ENCODE data around the gene ST3GAL3. TPM values are rescaled to one million over a fixed set of nuclear protein-coding genes. Genes with fewer than 3 reads are reported as not detected.
A peak's percentile ranks its signal among the peaks of the same experiment; 100 is the strongest.

Gene ST3GAL3
- total RNA-seq, 3 donors from 2014 or later, result 14.0 to 23.0 (median 19.7) TPM

DNA sequence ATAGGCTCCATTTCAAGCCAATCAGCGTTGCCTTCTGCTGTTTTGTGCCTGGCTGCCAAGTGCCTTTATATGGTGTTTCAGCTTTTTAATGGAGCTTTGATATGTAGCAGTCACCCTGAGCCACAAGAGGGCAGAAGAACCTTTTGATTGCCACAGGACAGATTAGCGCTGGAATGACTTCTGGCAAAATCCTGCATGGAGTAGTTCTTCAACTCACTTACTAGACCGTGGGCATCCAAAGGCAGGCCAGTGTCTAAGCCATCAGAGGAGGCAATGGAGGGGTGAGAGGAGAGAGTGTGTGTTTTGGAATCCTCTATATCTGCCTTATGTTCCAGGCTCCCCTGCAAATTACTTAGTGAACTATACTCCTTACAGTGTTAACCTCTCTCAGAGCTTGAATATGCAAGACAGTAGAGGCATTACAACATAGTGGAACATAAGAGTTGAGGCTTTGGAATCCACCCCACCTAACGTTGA lies 56.2 kb downstream of the ST3GAL3 start:
- no peaks in the 10 kb centered on the region for H3K4me1 ChIP-seq
- H3K27ac ChIP-seq, result no peak overlapping the region
- H3K9me3 ChIP-seq, result no peaks in the 10 kb centered on the region
- no peaks in the 10 kb centered on the region for H3K27me3 ChIP-seq
- no peaks in the 10 kb centered on the region for H3K36me3 ChIP-seq
- intact Hi-C loops (cut with DNase I; ENCODE audit: low total_unique reads), result loop anchor here (10.0 kb wide), 2 partner anchors 171 to 271 kb away; partner anchors contain the start of genes ARTN and SLC6A9
- peak; percentile 58 to 82 for DNase-seq (ENCODE audit: low spot score in 2 of 2)
- no peak overlapping the region for H3K4me3 ChIP-seq
- TF ChIP-seq, protein P1, sequence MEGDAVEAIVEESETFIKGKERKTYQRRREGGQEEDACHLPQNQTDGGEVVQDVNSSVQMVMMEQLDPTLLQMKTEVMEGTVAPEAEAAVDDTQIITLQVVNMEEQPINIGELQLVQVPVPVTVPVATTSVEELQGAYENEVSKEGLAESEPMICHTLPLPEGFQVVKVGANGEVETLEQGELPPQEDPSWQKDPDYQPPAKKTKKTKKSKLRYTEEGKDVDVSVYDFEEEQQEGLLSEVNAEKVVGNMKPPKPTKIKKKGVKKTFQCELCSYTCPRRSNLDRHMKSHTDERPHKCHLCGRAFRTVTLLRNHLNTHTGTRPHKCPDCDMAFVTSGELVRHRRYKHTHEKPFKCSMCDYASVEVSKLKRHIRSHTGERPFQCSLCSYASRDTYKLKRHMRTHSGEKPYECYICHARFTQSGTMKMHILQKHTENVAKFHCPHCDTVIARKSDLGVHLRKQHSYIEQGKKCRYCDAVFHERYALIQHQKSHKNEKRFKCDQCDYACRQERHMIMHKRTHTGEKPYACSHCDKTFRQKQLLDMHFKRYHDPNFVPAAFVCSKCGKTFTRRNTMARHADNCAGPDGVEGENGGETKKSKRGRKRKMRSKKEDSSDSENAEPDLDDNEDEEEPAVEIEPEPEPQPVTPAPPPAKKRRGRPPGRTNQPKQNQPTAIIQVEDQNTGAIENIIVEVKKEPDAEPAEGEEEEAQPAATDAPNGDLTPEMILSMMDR (IDR thresholded peaks at IDR 0.05), result peak; percentile 82 to 94 (median 88)
- TF ChIP-seq POLR2A (IDR thresholded peaks at IDR 0.05) (no peak), POLR2AphosphoS5 (IDR thresholded peaks at IDR 0.05) (peak in 2 of 3 donors; percentile 55 to 73)

DNA sequence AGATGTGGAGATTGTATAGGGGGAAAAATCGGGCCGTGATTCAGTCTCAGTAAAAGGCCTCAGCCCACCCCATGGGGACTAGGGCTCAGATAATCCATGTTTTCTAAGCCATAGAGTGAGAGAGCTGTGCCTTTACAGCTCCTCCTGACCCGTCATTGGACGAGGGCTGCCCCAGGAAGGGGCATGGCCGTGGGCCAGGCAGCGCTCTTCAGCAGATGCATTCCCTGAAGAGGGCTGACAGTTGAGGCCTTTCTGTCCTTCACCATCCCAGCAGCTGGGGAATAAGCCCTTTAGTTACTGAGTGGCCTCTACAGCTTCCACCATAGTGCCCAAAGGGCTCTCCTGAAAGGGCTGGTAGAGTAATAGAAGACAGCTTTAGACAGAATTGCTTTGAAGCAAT lies 57.2 kb downstream of the ST3GAL3 start:
- H3K4me1 ChIP-seq, result no peaks in the 10 kb centered on the region
- no peak overlapping the region for H3K27ac ChIP-seq
- H3K4me3 ChIP-seq, result no peak overlapping the region
- TF ChIP-seq, protein P1 (IDR thresholded peaks at IDR 0.05), result no peak
- no peak for TF ChIP-seq POLR2AphosphoS5 (IDR thresholded peaks at IDR 0.05)
- TF ChIP-seq POLR2A (IDR thresholded peaks at IDR 0.05), result no peak
- no peaks in the 10 kb centered on the region for H3K9me3 ChIP-seq
- no peaks in the 10 kb centered on the region for H3K27me3 ChIP-seq
- DNase-seq (ENCODE audit: low spot score in 2 of 2), result no peak
- no peaks in the 10 kb centered on the region for H3K36me3 ChIP-seq
- intact Hi-C loops (cut with DNase I; ENCODE audit: low total_unique reads), result loop anchor here (10.0 kb wide), 2 partner anchors 170 to 270 kb away; partner anchors contain the start of genes ARTN and SLC6A9

DNA sequence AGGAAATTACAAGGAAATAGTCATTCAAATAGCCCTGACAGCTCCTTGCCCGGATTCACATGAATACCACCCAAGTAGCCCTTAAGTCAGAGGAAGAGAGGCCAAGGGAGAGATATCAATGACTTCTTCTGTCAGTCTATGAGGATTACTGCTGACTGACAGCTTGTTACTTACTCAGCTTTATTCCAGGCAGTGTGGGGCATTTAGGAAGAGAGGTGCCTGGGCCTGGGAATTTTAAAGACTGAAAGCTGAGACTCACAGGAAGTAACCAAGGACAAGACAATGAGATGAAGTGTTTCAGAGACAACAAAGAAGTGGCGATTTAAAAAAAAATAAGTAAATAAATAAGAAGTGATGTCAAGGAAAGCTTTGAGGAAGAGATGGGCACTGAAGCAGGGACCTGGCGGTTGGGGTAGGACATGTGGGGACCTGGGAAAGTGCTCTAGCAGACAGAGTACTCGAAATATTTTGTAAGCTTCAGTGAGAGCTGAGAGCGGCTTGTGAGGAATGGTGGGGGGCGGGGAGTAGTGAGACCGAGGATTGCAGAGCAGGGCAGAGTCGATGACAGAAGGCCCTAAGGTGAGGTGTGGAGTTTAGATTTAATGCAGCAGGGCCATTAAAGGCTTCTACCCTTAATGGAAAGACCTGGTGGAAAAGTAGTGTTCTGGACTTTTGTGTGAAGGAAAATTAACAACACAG lies 58.9 kb downstream of the ST3GAL3 start:
- H3K4me1 ChIP-seq, result no peaks in the 10 kb centered on the region
- H3K4me3 ChIP-seq, result no peak overlapping the region
- peak overlapping the region; percentile 30 to 45 for H3K27ac ChIP-seq
- peak in 1 of 2 donors; percentile 29 for DNase-seq (ENCODE audit: low spot score in 2 of 2)
- intact Hi-C loops (cut with DNase I; ENCODE audit: low total_unique reads), result loop anchor here (10.0 kb wide), 2 partner anchors 169 to 269 kb away; partner anchors contain the start of genes ARTN and SLC6A9
- no peaks in the 10 kb centered on the region for H3K27me3 ChIP-seq
- TF ChIP-seq POLR2AphosphoS5 (IDR thresholded peaks at IDR 0.05) (no peak), POLR2A (IDR thresholded peaks at IDR 0.05) (no peak)
- TF ChIP-seq, protein P1 (IDR thresholded peaks at IDR 0.05), result no peak
- no peaks in the 10 kb centered on the region for H3K9me3 ChIP-seq
- H3K36me3 ChIP-seq, result no peaks in the 10 kb centered on the region

DNA sequence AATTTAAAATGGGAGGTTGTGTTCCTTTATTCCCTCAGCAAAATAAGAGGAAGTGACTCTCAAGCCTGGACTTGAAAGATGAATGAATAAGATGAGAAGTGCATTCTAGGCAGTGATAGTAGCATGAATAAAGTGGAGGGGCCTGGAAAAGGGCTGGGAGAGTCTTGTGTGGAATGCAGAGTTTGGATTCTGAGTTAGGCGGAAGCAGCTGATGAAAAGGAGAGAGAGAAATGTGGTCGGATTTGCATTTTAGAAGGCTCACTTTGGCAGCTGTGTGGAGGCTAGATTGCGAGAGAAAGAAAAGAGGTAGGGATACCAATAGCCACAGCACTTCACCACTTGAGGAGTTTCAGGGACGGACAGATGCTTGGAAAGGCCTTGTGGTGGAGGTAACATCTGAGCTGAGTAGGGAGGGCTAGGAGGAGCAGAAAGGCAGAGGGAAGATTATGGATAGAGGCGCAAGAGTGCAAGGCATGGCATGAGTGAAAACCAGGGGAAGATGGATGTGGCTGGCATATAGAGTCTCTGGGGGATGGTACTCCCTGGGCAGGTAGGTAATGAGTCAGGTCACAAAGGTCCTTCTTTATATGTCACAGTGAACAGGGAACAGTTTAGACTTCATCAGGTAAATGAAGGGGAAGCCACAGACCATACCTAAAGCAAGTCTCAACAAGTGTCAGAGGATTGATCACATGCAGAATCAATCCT lies 59.6 kb downstream of the ST3GAL3 start:
- Histone ChIP-seq H3K27me3 (no peaks in the 10 kb centered on the region), H3K36me3 (no peaks in the 10 kb centered on the region), H3K4me1 (no peaks in the 10 kb centered on the region), H3K27ac (peak overlapping the region; percentile 45 to 60), H3K9me3 (no peaks in the 10 kb centered on the region), H3K4me3 (no peak overlapping the region)
- TF ChIP-seq, protein P1 (IDR thresholded peaks at IDR 0.05), result no peak
- no peak for DNase-seq (ENCODE audit: low spot score in 2 of 2)
- intact Hi-C loops (cut with DNase I; ENCODE audit: low total_unique reads), result loop anchor here (10.0 kb wide), 2 partner anchors 168 to 268 kb away; partner anchors contain the start of genes ARTN and SLC6A9

DNA sequence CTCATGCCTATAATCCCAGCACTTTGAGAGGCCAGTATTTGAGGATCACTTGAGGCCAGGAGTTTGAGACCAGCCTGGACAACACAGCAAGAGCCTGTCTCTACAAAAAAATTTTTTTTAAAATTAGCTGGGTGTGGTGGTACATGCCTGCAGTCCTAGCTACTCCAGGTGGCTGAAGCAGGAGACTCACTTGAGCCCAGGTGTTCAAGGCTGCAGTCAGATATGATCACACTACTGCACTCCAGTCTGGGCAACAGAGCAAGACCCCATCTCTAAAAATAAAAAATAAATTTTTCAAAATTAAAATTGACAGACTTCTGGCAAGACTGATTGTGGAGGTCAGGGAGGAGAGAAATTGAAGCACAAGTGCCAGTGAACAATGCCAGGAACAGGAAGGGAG lies 60.8 kb downstream of the ST3GAL3 start:
- intact Hi-C loops (cut with DNase I; ENCODE audit: low total_unique reads), result loop anchor here (10.0 kb wide), 2 partner anchors 167 to 267 kb away; partner anchors contain the start of genes ARTN and SLC6A9

More for the DNA sequence above, 60.8 kb downstream of the ST3GAL3 start:
- Histone ChIP-seq H3K27me3 (no peaks in the 10 kb centered on the region), H3K36me3 (no peaks in the 10 kb centered on the region), H3K4me1 (no peaks in the 10 kb centered on the region), H3K9me3 (no peaks in the 10 kb centered on the region), H3K4me3 (no peak overlapping the region), H3K27ac (no peak overlapping the region)
- DNase-seq (ENCODE audit: low spot score in 2 of 2), result no peak
- TF ChIP-seq POLR2A (IDR thresholded peaks at IDR 0.05), result no peak
- TF ChIP-seq, protein P1 (IDR thresholded peaks at IDR 0.05), result no peak
- TF ChIP-seq POLR2AphosphoS5 (IDR thresholded peaks at IDR 0.05), result no peak

All from breast epithelium (tissue), 4 donors.